Fibroblast of pulmonary artery (primary cell): Measurements from ENCODE around the gene GPC5.

Experiments
- DNase-seq: peaks from one replicate; pipeline ENCODE4 v3.0.0-alpha.2; 2010; ENCODE audit warnings: low read depth
- H3K4me3 ChIP-seq: replicated peaks from 2 replicates; pipeline ENCODE4 v1.5.1; 2011; ENCODE audit warnings: low read depth, mild to moderate bottlenecking, control low read depth, low read length, moderate library complexity
- TF ChIP-seq, protein P1 (sequence below): IDR thresholded peaks from 2 replicates; pipeline ENCODE4 v1.5.1; 2011; ENCODE audit warnings: mild to moderate bottlenecking, control low read depth, low read length, inconsistent platforms; ENCODE audit errors: missing control alignments

The GPC5 gene

DNA sequence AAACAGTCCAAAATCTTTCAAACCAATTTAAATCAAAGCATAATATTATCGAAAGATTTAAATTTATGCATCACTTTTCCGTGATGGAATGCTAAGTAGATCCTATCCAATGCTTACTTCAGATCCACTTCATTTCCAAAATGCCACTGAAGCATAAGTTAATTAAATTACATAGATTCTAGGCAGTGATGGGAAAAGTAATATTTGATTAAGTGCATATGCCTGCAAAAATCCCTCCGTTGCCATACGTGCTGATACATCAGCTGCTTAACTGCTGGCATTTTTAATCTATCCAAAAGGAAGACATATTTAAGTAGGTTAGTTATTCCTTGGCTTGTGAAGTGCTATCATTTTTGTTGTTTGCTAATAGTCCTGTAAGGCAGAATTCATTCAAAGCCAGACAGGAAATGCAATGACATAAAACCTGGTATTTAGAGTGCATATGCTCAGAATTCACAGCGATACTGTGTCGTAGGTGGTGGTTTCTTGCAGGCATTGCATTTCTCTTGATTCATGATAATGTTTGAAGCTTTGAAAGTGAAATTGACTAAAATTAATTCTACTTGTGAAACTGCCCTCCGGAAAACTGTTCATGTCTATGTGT lies 1089.9 kb downstream of the GPC5 start:
- TF ChIP-seq, protein P1, sequence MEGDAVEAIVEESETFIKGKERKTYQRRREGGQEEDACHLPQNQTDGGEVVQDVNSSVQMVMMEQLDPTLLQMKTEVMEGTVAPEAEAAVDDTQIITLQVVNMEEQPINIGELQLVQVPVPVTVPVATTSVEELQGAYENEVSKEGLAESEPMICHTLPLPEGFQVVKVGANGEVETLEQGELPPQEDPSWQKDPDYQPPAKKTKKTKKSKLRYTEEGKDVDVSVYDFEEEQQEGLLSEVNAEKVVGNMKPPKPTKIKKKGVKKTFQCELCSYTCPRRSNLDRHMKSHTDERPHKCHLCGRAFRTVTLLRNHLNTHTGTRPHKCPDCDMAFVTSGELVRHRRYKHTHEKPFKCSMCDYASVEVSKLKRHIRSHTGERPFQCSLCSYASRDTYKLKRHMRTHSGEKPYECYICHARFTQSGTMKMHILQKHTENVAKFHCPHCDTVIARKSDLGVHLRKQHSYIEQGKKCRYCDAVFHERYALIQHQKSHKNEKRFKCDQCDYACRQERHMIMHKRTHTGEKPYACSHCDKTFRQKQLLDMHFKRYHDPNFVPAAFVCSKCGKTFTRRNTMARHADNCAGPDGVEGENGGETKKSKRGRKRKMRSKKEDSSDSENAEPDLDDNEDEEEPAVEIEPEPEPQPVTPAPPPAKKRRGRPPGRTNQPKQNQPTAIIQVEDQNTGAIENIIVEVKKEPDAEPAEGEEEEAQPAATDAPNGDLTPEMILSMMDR: no peak
- DNase-seq: no peak
- H3K4me3 ChIP-seq: no peak overlapping the region

- H3K4me3 ChIP-seq: no peak overlapping the region
- no peak for DNase-seq
- TF ChIP-seq, protein P1: no peak
These were observed 1093.4 kb downstream of the GPC5 start for GRCh38 chr13:92491839-92492238.

DNA sequence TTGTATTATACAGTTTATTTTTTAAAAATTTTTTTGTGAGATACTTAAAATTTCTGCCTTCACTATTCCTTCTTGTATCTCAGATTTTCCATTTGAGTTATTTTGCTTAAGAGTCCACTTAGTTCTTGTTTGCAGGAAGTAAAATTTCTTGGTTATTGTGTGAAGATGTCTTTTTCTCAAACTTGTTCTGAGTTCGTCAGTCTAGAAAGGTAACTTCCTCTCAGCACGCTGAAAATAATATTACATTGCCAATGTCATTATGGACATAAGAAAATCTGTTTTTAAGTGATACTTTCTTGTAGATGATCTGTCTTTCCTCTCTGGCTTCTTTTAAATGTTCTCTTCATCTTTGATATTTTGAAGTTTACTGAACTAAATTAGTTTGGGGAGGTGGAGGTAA lies 1096.5 kb downstream of the GPC5 start:
- no peak for DNase-seq
- TF ChIP-seq, protein P1: no peak
- no peak overlapping the region for H3K4me3 ChIP-seq

- TF ChIP-seq, protein P1: no peak
- DNase-seq: no peak
- H3K4me3 ChIP-seq: no peak overlapping the region
These were observed 1101.8 kb downstream of the GPC5 start for GRCh38 chr13:92500192-92500591.

- DNase-seq: peak; percentile 53
- TF ChIP-seq, protein P1: no peak
- no peak overlapping the region for H3K4me3 ChIP-seq
These were observed 1112.0 kb downstream of the GPC5 start for GRCh38 chr13:92510416-92510815.

GRCh38 chr13:92512852-92513251 lies 1114.4 kb downstream of the GPC5 start:
- DNase-seq: no peak
- TF ChIP-seq, protein P1: no peak
- H3K4me3 ChIP-seq: no peak overlapping the region

DNA sequence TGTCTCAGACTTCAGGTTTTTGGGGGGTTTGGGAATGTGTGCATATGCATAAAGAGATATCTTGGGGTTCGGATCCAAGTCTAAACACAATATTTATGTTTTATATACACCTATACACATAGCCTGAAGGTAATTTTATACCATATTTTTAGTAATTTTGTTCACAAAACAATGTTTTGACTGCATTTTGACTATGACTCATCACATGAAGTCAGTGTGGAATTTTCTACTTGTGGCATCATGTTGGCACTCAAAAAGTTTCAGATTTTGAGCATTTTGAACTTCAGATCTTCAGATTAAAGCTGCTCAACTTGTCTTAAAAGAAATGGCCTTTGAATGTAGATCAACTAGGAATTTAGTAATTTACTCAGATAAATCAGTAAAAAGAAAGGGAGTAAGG lies 1115.3 kb downstream of the GPC5 start:
- peak; percentile 6 for DNase-seq
- no peak overlapping the region for H3K4me3 ChIP-seq
- TF ChIP-seq, protein P1: no peak
